Mesodermal cell (in vitro differentiated cells): ENCODE data around the gene C1orf52.

ENCODE experiments used
- H3K27ac ChIP-seq: 2 replicates; pipeline ENCODE4 v1.7.0; 2013; ENCODE audit warnings: mild to moderate bottlenecking, low read depth, low read length, moderate library complexity; ENCODE audit not compliant: severe bottlenecking
- H3K36me3 ChIP-seq: 2 replicates; pipeline ENCODE4 v1.7.1; 2013; ENCODE audit warnings: mild to moderate bottlenecking, low read length, moderate library complexity; ENCODE audit not compliant: control insufficient read depth, insufficient read depth
- H3K4me1 ChIP-seq: one replicate; pipeline ENCODE4 v1.7.1; 2013; ENCODE audit warnings: mild to moderate bottlenecking, low read length; ENCODE audit not compliant: insufficient read depth, control insufficient read depth, poor library complexity, severe bottlenecking
- H3K4me3 ChIP-seq: 2 replicates; pipeline ENCODE4 v1.7.0; 2013; ENCODE audit warnings: low read length, control low read depth, mild to moderate bottlenecking; ENCODE audit not compliant: insufficient read depth, poor library complexity, severe bottlenecking; ENCODE audit errors: extremely low read depth
- H3K9me3 ChIP-seq: 2 replicates; pipeline ENCODE4 v1.7.1; 2013; ENCODE audit warnings: mild to moderate bottlenecking, low read length, moderate library complexity; ENCODE audit not compliant: control insufficient read depth
- WGBS, 2 experiments: methylation state at CpG; one replicate each; pipeline ENCODE4 v1.1.5; 2013; ENCODE audit warnings: missing lambda C conversion rate in 2 of 2; ENCODE audit not compliant: insufficient coverage in 2 of 2; 5-methylcytosine and 5-hydroxymethylcytosine counted together

C1orf52 gene

DNA sequence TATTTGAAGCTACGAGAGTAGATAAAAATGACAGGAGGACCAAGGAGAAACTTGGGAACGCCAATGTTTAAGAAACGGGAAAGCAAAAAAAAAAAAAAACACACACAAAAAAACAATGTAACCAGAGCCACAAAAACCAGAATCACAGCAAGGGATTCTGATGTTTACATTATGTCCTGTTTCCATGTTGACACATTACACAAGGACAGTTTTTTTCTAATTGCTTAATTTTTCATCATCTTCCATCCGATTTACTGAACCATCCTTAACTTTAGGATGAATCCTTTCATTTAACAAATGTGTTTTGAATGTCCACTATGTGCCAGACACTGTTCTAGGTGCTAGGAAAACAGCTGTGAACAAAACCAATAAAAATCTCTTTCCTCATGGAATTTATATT lies 18.3 kb upstream of the C1orf52 start:
- Histone ChIP-seq H3K36me3 (peaks cover 2% of the 10 kb centered on the region), H3K4me1 (peaks cover 4% of the 10 kb centered on the region), H3K9me3 (peaks cover 7% of the 10 kb centered on the region), H3K27ac (no peak overlapping the region), H3K4me3 (no peak overlapping the region)
- no CpG with 5 or more reads among the region's 4 CpGs for WGBS, 2 experiments

- WGBS, 2 experiments, result 71 to 75% methylated on average over 5 to 9 of the region's 11 CpGs
- H3K9me3 ChIP-seq, result peaks cover 7% of the 10 kb centered on the region
- H3K4me1 ChIP-seq, result peaks cover 4% of the 10 kb centered on the region
- peaks cover 9% of the 10 kb centered on the region for H3K36me3 ChIP-seq
- H3K4me3 ChIP-seq, result peak overlapping the region; percentile 86
- peak overlapping the region; percentile 95 for H3K27ac ChIP-seq
These were observed 17.6 kb upstream of the C1orf52 start for GRCh38 chr1:85276978-85277639.

DNA sequence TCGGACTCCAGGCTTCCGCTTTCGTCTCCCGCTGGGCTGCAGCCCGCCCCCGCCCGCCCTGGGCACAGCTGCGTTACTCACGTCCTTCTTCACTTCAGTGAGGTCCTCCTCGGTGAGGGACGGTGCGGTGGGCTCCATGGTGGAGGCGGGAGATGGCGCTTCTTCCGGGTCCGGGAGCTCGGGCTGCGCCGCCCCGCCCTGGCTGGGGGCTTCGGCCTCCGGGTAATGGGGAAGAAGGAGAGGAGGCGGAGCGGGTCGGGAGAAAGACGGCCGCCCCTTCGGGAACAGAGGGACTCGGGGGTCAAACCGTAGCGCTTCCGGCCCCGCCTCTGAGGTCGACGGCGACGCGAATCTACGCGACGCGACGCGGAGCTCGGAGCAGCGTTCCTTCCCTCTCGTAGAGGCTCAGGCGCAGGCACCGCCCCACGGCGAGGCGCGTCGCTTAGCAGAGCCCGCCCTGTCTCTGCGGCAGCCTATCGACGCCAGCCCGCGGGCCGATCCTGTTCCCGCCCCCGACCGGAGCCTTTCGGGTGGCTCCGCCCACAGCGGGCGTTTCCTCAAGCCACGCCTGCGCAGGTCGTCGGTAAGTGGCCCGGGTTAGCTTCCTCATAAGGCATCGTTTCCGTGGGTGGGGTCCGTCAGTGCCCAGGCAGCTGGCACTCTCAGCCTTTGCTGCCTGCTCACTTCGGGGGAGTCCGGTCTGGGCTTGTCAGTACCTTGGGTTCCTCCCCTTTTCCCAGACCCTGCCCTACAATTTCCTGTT lies 16.9 kb upstream of the C1orf52 start, which contains the start of gene BCL10:
Gene BCL10, minus strand, starts transcription at position 418 of the 763 bp plus-strand sequence. Its CDS starts 280 bp downstream, at position 138.
- H3K36me3 ChIP-seq, result peaks cover 16% of the 10 kb centered on the region
- H3K4me1 ChIP-seq, result peaks cover 4% of the 10 kb centered on the region
- H3K4me3 ChIP-seq, result peak within 1 kb of the TSS; percentile 86
- peaks cover 7% of the 10 kb centered on the region for H3K9me3 ChIP-seq
- peak within 1 kb of the TSS; percentile 95 for H3K27ac ChIP-seq
- 0% methylated on average over 50 to 59 of the region's 78 CpGs for WGBS, 2 experiments

DNA sequence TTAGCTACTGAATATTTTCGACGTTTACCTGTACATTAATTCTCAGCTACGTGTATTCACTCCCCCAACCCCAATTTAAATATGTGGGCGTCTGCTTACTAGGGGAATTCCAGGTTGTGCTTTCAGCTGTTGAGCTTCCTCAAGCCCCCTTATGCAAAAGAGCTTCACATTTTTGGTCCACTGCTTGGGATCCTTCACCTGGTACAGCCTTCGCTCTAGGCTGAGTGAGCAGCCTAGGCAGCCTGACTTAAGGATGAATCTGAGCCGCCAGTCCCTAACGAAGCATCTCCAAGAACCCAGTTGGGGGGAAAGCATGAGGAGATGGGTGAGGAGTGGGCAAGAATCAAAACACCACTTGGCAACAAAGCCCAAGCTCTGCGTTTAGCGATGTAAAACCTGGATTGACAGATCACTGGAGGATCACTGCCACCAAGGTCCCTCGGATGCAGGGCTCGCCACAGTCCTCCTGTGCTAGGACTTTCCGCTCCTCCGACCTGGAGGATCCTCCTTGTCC lies 16.3 kb upstream of the C1orf52 start:
- 0% methylated on average over 8 to 12 of the region's 13 CpGs for WGBS, 2 experiments

DNA sequence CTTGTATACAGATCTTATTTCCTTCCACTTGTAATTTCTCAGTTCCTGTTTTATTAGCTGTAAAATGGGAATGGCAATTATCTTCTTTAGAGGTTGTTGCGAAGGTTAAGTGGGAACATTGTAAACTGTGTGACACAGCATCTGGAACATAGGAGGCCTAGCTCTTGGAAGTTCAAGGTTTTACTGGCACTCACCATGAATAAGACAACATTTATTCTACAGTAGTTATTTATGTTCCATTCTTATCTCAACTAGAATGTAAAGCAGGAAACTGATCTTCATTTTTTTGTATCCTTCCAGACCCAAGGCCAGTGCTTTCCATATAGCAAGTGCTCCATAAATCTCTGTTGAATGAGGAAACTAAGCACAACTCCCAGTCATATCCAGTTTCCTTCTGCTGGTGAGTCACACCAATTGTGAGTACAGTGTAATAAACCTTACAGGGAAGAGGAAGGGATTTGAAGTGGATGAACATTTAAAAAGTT lies 15.5 kb upstream of the C1orf52 start:
- Histone ChIP-seq H3K4me3 (peak overlapping the region; percentile 86), H3K27ac (no peak overlapping the region)

More for the DNA sequence above, 16.3 kb upstream of the C1orf52 start:
- peaks cover 7% of the 10 kb centered on the region for H3K9me3 ChIP-seq
- H3K4me3 ChIP-seq, result peak overlapping the region; percentile 86
- H3K4me1 ChIP-seq, result peaks cover 4% of the 10 kb centered on the region
- H3K27ac ChIP-seq, result peak overlapping the region; percentile 95
- H3K36me3 ChIP-seq, result peaks cover 22% of the 10 kb centered on the region

DNA sequence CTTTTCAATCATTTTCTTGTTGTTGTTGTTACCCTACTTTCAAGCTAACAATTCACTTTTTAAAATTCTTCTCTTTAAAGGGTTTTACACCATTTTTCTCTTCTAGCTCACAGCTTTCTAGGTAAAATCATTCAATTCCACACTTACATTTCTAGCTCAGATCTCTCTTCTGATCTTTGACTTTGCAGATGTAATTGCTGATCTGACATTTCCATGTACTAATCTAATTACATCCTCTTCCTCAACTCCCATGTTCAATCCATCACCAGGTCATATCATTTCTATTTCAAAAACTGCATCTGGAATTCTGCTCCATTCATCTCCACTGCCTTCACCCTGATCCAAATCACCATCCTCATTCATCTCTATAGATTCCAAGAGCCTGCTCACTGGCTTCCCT lies 13.9 kb upstream of the C1orf52 start:
- no peak overlapping the region for H3K27ac ChIP-seq
- H3K4me1 ChIP-seq, result peaks cover 4% of the 10 kb centered on the region
- no peak overlapping the region for H3K4me3 ChIP-seq
- H3K9me3 ChIP-seq, result no peaks in the 10 kb centered on the region
- H3K36me3 ChIP-seq, result peaks cover 43% of the 10 kb centered on the region

More for the DNA sequence above, 15.5 kb upstream of the C1orf52 start:
- H3K4me1 ChIP-seq, result peaks cover 4% of the 10 kb centered on the region
- H3K36me3 ChIP-seq, result peaks cover 29% of the 10 kb centered on the region
- peaks cover 6% of the 10 kb centered on the region for H3K9me3 ChIP-seq
- no CpG with 5 or more reads among the region's 1 CpG for WGBS, 2 experiments

- Histone ChIP-seq H3K36me3 (peaks cover 77% of the 10 kb centered on the region), H3K4me3 (no peak overlapping the region), H3K4me1 (peaks cover under 1% of the 10 kb centered on the region), H3K9me3 (no peaks in the 10 kb centered on the region), H3K27ac (no peak overlapping the region)
- 90 to 94% methylated on average over 2 to 5 of the region's 5 CpGs for WGBS, 2 experiments
These were observed 9.5 kb upstream of the C1orf52 start for GRCh38 chr1:85268801-85269585.

- Histone ChIP-seq H3K27ac (no peak overlapping the region), H3K4me1 (no peaks in the 10 kb centered on the region), H3K36me3 (peaks cover 84% of the 10 kb centered on the region), H3K4me3 (no peak overlapping the region), H3K9me3 (no peaks in the 10 kb centered on the region)
- WGBS, 2 experiments, result no CpG with 5 or more reads among the region's 2 CpGs
These were observed 7.9 kb upstream of the C1orf52 start for GRCh38 chr1:85267313-85267712.

DNA sequence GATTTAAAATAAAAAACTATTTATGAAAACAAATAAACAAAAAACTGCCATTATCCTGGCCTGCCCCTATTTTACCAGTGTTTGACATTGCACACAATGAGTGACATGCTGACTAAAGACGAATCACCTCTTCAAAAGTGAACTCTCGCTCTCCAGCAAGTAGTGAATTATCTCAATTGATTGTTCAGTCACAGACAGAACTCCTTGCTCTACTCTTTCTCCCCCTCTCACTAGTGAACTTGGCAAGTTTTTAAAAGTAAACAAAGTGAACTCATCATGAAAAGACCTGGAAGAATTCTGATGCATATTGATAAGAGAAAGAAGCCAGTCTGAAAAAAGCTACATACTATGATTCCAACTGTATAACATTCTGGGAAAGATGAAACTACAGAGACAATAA lies 4.7 kb upstream of the C1orf52 start:
- Histone ChIP-seq H3K36me3 (peaks cover 60% of the 10 kb centered on the region), H3K4me3 (no peak overlapping the region), H3K27ac (no peak overlapping the region), H3K9me3 (peaks cover 7% of the 10 kb centered on the region), H3K4me1 (no peaks in the 10 kb centered on the region)
- WGBS, 2 experiments, result 94 to 100% methylated on average over 2 of the region's 2 CpGs

DNA sequence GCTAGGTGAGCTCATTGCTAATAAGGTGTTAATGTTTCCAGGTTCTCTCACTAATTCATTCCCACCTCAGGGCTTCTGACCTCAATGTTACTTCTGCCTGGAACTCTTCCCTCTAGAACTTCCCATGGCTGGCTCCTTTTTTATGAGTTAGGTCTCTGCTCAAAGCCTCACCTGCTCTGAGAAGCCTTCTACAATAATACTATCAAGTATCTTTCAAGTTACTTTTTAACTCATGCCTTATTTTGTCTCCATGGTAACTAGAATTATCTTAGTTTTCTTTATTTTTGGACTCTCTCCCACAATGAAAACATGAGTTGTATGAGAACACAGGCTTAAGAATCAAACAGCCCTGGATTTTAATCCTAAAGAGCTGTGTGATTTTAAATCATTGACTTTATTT lies 3.5 kb upstream of the C1orf52 start:
- no peak overlapping the region for H3K4me3 ChIP-seq
- peaks cover 7% of the 10 kb centered on the region for H3K9me3 ChIP-seq
- H3K27ac ChIP-seq, result no peak overlapping the region
- H3K36me3 ChIP-seq, result peaks cover 50% of the 10 kb centered on the region
- H3K4me1 ChIP-seq, result no peaks in the 10 kb centered on the region
